ENCODE data around the gene RABGGTA.

RABGGTA gene

GRCh38 chr14:24261256-24261968 lies 10.0 kb downstream of the RABGGTA start:
- Mint-ChIP-seq H3K4me3 (no peak overlapping the region), H3K27ac (no peak overlapping the region), H3K9me3 (ENCODE audit: low read depth) (no peaks in the 10 kb centered on the region), H3K36me3 (peaks cover 2% of the 10 kb centered on the region), H3K27me3 (no peaks in the 10 kb centered on the region), H3K4me1 (ENCODE audit: low read depth) (no peaks in the 10 kb centered on the region)

GRCh38 chr14:24260780-24261157 lies 10.6 kb downstream of the RABGGTA start:
- no peaks in the 10 kb centered on the region for H3K9me3 Mint-ChIP-seq (ENCODE audit: low read depth)
- no peaks in the 10 kb centered on the region for H3K27me3 Mint-ChIP-seq
- no peak overlapping the region for H3K4me3 Mint-ChIP-seq
- no peak overlapping the region for H3K27ac Mint-ChIP-seq
- peaks cover 2% of the 10 kb centered on the region for H3K36me3 Mint-ChIP-seq
- no peaks in the 10 kb centered on the region for H3K4me1 Mint-ChIP-seq (ENCODE audit: low read depth)

- H3K36me3 Mint-ChIP-seq: peaks cover 2% of the 10 kb centered on the region
- no peak overlapping the region for H3K4me3 Mint-ChIP-seq
- no peaks in the 10 kb centered on the region for H3K4me1 Mint-ChIP-seq (ENCODE audit: low read depth)
- no peaks in the 10 kb centered on the region for H3K27me3 Mint-ChIP-seq
- H3K9me3 Mint-ChIP-seq (ENCODE audit: low read depth): no peaks in the 10 kb centered on the region
- no peak overlapping the region for H3K27ac Mint-ChIP-seq
Measured at GRCh38 chr14:24260026-24260779, 11.2 kb downstream of the RABGGTA start.

GRCh38 chr14:24259282-24260025 lies 11.9 kb downstream of the RABGGTA start:
- Mint-ChIP-seq H3K27me3 (no peaks in the 10 kb centered on the region), H3K4me1 (ENCODE audit: low read depth) (no peaks in the 10 kb centered on the region), H3K9me3 (ENCODE audit: low read depth) (no peaks in the 10 kb centered on the region), H3K36me3 (peaks cover 4% of the 10 kb centered on the region), H3K4me3 (no peak overlapping the region), H3K27ac (no peak overlapping the region)

GRCh38 chr14:24258548-24259265 lies 12.7 kb downstream of the RABGGTA start:
- Mint-ChIP-seq H3K9me3 (ENCODE audit: low read depth) (no peaks in the 10 kb centered on the region), H3K4me3 (no peak overlapping the region), H3K27ac (no peak overlapping the region), H3K27me3 (no peaks in the 10 kb centered on the region), H3K4me1 (ENCODE audit: low read depth) (no peaks in the 10 kb centered on the region), H3K36me3 (peaks cover 4% of the 10 kb centered on the region)

- H3K36me3 Mint-ChIP-seq: peaks cover 4% of the 10 kb centered on the region
- H3K27me3 Mint-ChIP-seq: no peaks in the 10 kb centered on the region
- no peaks in the 10 kb centered on the region for H3K4me1 Mint-ChIP-seq (ENCODE audit: low read depth)
- H3K9me3 Mint-ChIP-seq (ENCODE audit: low read depth): no peaks in the 10 kb centered on the region
- no peak overlapping the region for H3K27ac Mint-ChIP-seq
- H3K4me3 Mint-ChIP-seq: no peak overlapping the region
Measured at GRCh38 chr14:24258119-24258518, 13.3 kb downstream of the RABGGTA start.

GRCh38 chr14:24256960-24257359 lies 14.4 kb downstream of the RABGGTA start:
- H3K27me3 Mint-ChIP-seq: no peaks in the 10 kb centered on the region
- no peak overlapping the region for H3K27ac Mint-ChIP-seq
- H3K4me1 Mint-ChIP-seq (ENCODE audit: low read depth): no peaks in the 10 kb centered on the region
- no peaks in the 10 kb centered on the region for H3K9me3 Mint-ChIP-seq (ENCODE audit: low read depth)
- peaks cover 2% of the 10 kb centered on the region for H3K36me3 Mint-ChIP-seq
- H3K4me3 Mint-ChIP-seq: no peak overlapping the region

GRCh38 chr14:24255931-24256711 lies 15.3 kb downstream of the RABGGTA start:
- H3K36me3 Mint-ChIP-seq: peaks cover 2% of the 10 kb centered on the region
- no peaks in the 10 kb centered on the region for H3K9me3 Mint-ChIP-seq (ENCODE audit: low read depth)

GRCh38 chr14:24255438-24255837 lies 16.0 kb downstream of the RABGGTA start:
- H3K27ac Mint-ChIP-seq: no peak overlapping the region
- peaks cover 2% of the 10 kb centered on the region for H3K36me3 Mint-ChIP-seq
- H3K4me3 Mint-ChIP-seq: no peak overlapping the region
- no peaks in the 10 kb centered on the region for H3K4me1 Mint-ChIP-seq (ENCODE audit: low read depth)
- no peaks in the 10 kb centered on the region for H3K9me3 Mint-ChIP-seq (ENCODE audit: low read depth)
- H3K27me3 Mint-ChIP-seq: no peaks in the 10 kb centered on the region

More at GRCh38 chr14:24255931-24256711, 15.3 kb downstream of the RABGGTA start:
- Mint-ChIP-seq H3K4me1 (ENCODE audit: low read depth) (no peaks in the 10 kb centered on the region), H3K4me3 (no peak overlapping the region), H3K27me3 (no peaks in the 10 kb centered on the region), H3K27ac (no peak overlapping the region)

- H3K4me1 Mint-ChIP-seq (ENCODE audit: low read depth): no peaks in the 10 kb centered on the region
- H3K4me3 Mint-ChIP-seq: no peak overlapping the region
- H3K36me3 Mint-ChIP-seq: peaks cover 5% of the 10 kb centered on the region
- H3K9me3 Mint-ChIP-seq (ENCODE audit: low read depth): no peaks in the 10 kb centered on the region
- no peaks in the 10 kb centered on the region for H3K27me3 Mint-ChIP-seq
- no peak overlapping the region for H3K27ac Mint-ChIP-seq
Measured at GRCh38 chr14:24254630-24255392, 16.6 kb downstream of the RABGGTA start.

GRCh38 chr14:24253936-24254335 lies 17.5 kb downstream of the RABGGTA start:
- Mint-ChIP-seq H3K36me3 (peaks cover 5% of the 10 kb centered on the region), H3K4me3 (no peak overlapping the region), H3K9me3 (ENCODE audit: low read depth) (no peaks in the 10 kb centered on the region), H3K4me1 (ENCODE audit: low read depth) (no peaks in the 10 kb centered on the region), H3K27ac (no peak overlapping the region), H3K27me3 (no peaks in the 10 kb centered on the region)

GRCh38 chr14:24252289-24253124 lies 18.9 kb downstream of the RABGGTA start:
- Mint-ChIP-seq H3K27ac (no peak overlapping the region), H3K4me1 (ENCODE audit: low read depth) (peaks cover 6% of the 10 kb centered on the region), H3K36me3 (peaks cover 5% of the 10 kb centered on the region), H3K27me3 (no peaks in the 10 kb centered on the region), H3K4me3 (no peak overlapping the region), H3K9me3 (ENCODE audit: low read depth) (no peaks in the 10 kb centered on the region)

- Mint-ChIP-seq H3K27ac (no peak overlapping the region), H3K36me3 (peaks cover 5% of the 10 kb centered on the region), H3K4me3 (no peak overlapping the region), H3K4me1 (ENCODE audit: low read depth) (peaks cover 10% of the 10 kb centered on the region), H3K27me3 (no peaks in the 10 kb centered on the region), H3K9me3 (ENCODE audit: low read depth) (no peaks in the 10 kb centered on the region)
Measured at GRCh38 chr14:24251880-24252288, 19.5 kb downstream of the RABGGTA start.

All from activated naive CD8-positive, alpha-beta T cell (primary cell).